ENCODE results near the gene TBX4.

- TF ChIP-seq, protein P1, sequence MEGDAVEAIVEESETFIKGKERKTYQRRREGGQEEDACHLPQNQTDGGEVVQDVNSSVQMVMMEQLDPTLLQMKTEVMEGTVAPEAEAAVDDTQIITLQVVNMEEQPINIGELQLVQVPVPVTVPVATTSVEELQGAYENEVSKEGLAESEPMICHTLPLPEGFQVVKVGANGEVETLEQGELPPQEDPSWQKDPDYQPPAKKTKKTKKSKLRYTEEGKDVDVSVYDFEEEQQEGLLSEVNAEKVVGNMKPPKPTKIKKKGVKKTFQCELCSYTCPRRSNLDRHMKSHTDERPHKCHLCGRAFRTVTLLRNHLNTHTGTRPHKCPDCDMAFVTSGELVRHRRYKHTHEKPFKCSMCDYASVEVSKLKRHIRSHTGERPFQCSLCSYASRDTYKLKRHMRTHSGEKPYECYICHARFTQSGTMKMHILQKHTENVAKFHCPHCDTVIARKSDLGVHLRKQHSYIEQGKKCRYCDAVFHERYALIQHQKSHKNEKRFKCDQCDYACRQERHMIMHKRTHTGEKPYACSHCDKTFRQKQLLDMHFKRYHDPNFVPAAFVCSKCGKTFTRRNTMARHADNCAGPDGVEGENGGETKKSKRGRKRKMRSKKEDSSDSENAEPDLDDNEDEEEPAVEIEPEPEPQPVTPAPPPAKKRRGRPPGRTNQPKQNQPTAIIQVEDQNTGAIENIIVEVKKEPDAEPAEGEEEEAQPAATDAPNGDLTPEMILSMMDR (IDR thresholded peaks at IDR 0.05; ENCODE audit: insufficient read depth, low read length, poor library complexity, severe bottlenecking) = no peak
- no peak for TF ChIP-seq EZH2phosphoT487 (conservative IDR thresholded peaks at IDR 0.05; ENCODE audit: low read length)
Observed at GRCh38 chr17:61404913-61405685, 47.1 kb upstream of the TBX4 start.
